Endothelial cell of umbilical vein (primary cell): ENCODE data around the gene TTL. TPM values are rescaled to one million over a fixed set of nuclear protein-coding genes. Genes with fewer than 3 reads are reported as not detected.

Source experiments
- BruUV-seq: library from RNA; stranded (reverse); fragments of 400-500 nt; replicated peaks from 2 replicates; lab custom pipeline; 2021; lab: Mats Ljungman, UMichigan
- CTCF ChIA-PET: fragments of 300-600, 350-600 bp; sonication (Branson Sonifier 250); formaldehyde crosslinking; loops from one replicate; lab custom pipeline; 2021; ENCODE audit warnings: antibody characterized with exemption, inconsistent platforms; lab: Charles Lee
- POLR2A ChIA-PET: fragments of 300-600, 350-600 bp; sonication (Branson Sonifier 250); formaldehyde crosslinking; loops from one replicate; lab custom pipeline; 2021; ENCODE audit warnings: antibody characterized with exemption, inconsistent platforms; lab: Charles Lee
- DNase-seq: peaks from one replicate; pipeline ENCODE4 v3.0.0-alpha.2; 2011; ENCODE audit warnings: low read depth, low spot score
- FAIRE-seq: peaks from 2 replicates; lab custom pipeline; 2011; peaks lifted over from hg19 to GRCh38; lab: Jason Lieb, UNC
- H2AFZ ChIP-seq: 2 replicates; pipeline ENCODE4 v1.6.0; 2012; ENCODE audit warnings: low read depth, low read length, control low read depth, inconsistent platforms
- H3K27ac ChIP-seq: 2 replicates; pipeline ENCODE4 v1.5.1; 2011; ENCODE audit warnings: low read depth, mild to moderate bottlenecking, control low read depth, low read length, moderate library complexity; ENCODE audit not compliant: insufficient read depth
- H3K27me3 ChIP-seq, 2 experiments: 2 replicates each; pipeline versions ENCODE4 v1.6.0 to v1.6.1; 2011; ENCODE audit warnings: low read length in 2 of 2, mixed read lengths in 1 of 2; ENCODE audit not compliant: control insufficient read depth in 2 of 2, insufficient read depth in 2 of 2
- H3K36me3 ChIP-seq, 2 experiments: 2 replicates in 1 of 2; 3 replicates in 1 of 2; pipeline ENCODE4 v1.5.1; 2011; ENCODE audit warnings: low read length in 2 of 2, mild to moderate bottlenecking in 1 of 2, moderate library complexity in 1 of 2; ENCODE audit not compliant: control insufficient read depth in 2 of 2, insufficient read depth in 2 of 2; ENCODE audit errors: extremely low read depth in 1 of 2
- H3K4me1 ChIP-seq: 3 replicates; pipeline ENCODE4 v1.5.1; 2011; ENCODE audit warnings: mild to moderate bottlenecking, low read length; ENCODE audit not compliant: control insufficient read depth, insufficient read depth; ENCODE audit errors: extremely low read depth
- H3K4me2 ChIP-seq: 2 replicates; pipeline ENCODE4 v1.6.1; 2011; ENCODE audit warnings: low read length, control low read depth, mixed read lengths; ENCODE audit not compliant: insufficient read depth
- H3K4me3 ChIP-seq, 3 experiments: fragments of 200-600 bp in 1 of 3; sonication (generic), shearing (Covaris generic) in 1 of 3; replicated peaks in 1 of 3; 2 replicates each; pipeline ENCODE4 v1.5.1; 2011 to 2016; ENCODE audit warnings: control low read depth in 3 of 3, low read length in 3 of 3, mild to moderate bottlenecking in 2 of 3, inconsistent platforms in 1 of 3, low read depth in 1 of 3, moderate library complexity in 1 of 3; ENCODE audit not compliant: insufficient read depth in 1 of 3
- H3K79me2 ChIP-seq: 2 replicates; pipeline ENCODE4 v1.6.0; 2012; ENCODE audit warnings: low read length, inconsistent platforms; ENCODE audit not compliant: control insufficient read depth, insufficient read depth
- H3K9ac ChIP-seq: replicated peaks from 2 replicates; pipeline ENCODE3; 2011; ENCODE audit warnings: low read length, control low read depth; ENCODE audit not compliant: insufficient read depth; ENCODE audit errors: extremely low read depth
- H3K9me1 ChIP-seq: replicated peaks from 3 replicates; pipeline ENCODE4 v1.6.0; 2011; ENCODE audit warnings: mild to moderate bottlenecking, low read length; ENCODE audit not compliant: control insufficient read depth, insufficient read depth; ENCODE audit errors: extremely low read depth
- H3K9me3 ChIP-seq: replicated peaks from 2 replicates; pipeline ENCODE4 v1.5.1; 2012; ENCODE audit warnings: low read length, inconsistent platforms; ENCODE audit not compliant: control insufficient read depth, insufficient read depth
- H4K20me1 ChIP-seq: replicated peaks from 2 replicates; pipeline ENCODE3; 2011; ENCODE audit warnings: mild to moderate bottlenecking, low read length; ENCODE audit not compliant: control insufficient read depth, insufficient read depth; ENCODE audit errors: extremely low read depth
- CTCF ChIP-seq, 2 donors: IDR thresholded peaks; 1 replicate in 1 of 2; 2 replicates in 1 of 2; pipeline ENCODE4 v1.5.1; 2011; ENCODE audit warnings: low read length in 2 of 2, mild to moderate bottlenecking in 2 of 2, moderate library complexity in 2 of 2, control low read depth in 1 of 2, inconsistent platforms in 1 of 2, low read depth in 1 of 2; ENCODE audit not compliant: insufficient read depth in 1 of 2; ENCODE audit errors: extremely low read depth in 1 of 2
- EZH2 ChIP-seq: IDR thresholded peaks from 2 replicates; pipeline ENCODE4 v1.6.1; 2012; ENCODE audit warnings: borderline replicate concordance, low read depth, mild to moderate bottlenecking, moderate library complexity, low read length, inconsistent platforms; ENCODE audit not compliant: severe bottlenecking
- FOS ChIP-seq: IDR thresholded peaks from 2 replicates; pipeline ENCODE4 v1.6.1; 2011; ENCODE audit warnings: mild to moderate bottlenecking, low read length, moderate library complexity, borderline replicate concordance; ENCODE audit not compliant: insufficient read depth
- GATA2 ChIP-seq: IDR thresholded peaks from 2 replicates; pipeline ENCODE4 v1.7.0; 2011; ENCODE audit warnings: low read depth, mild to moderate bottlenecking, moderate library complexity, mixed read lengths, low read length; ENCODE audit not compliant: insufficient read length, insufficient read depth
- JUN ChIP-seq: IDR thresholded peaks from 2 replicates; pipeline ENCODE4 v1.6.1; 2011; ENCODE audit warnings: borderline replicate concordance, low read depth; ENCODE audit not compliant: insufficient read length, insufficient read depth
- MAX ChIP-seq: IDR thresholded peaks from 2 replicates; pipeline ENCODE4 v1.6.1; 2011; ENCODE audit not compliant: insufficient read depth, insufficient read length
- MYC ChIP-seq: IDR thresholded peaks from one replicate; pipeline ENCODE4 v1.6.1; 2011; ENCODE audit warnings: mild to moderate bottlenecking, low read depth, low read length
- POLR2A ChIP-seq: IDR thresholded peaks from 2 replicates; pipeline ENCODE4 v1.6.1; 2012; ENCODE audit warnings: low read depth, mild to moderate bottlenecking, control low read depth, low read length
- POLR2AphosphoS5 ChIP-seq: IDR thresholded peaks from 2 replicates; pipeline ENCODE4 v1.6.1; 2012; ENCODE audit warnings: low read depth, mild to moderate bottlenecking, control low read depth, low read length, moderate library complexity; ENCODE audit not compliant: insufficient read depth
- dilution Hi-C: fragments of 300-500 bp; cut with MboI; formaldehyde crosslinking; loops from one replicate; pipeline ENCODE4 v1.15.0; 2019; ENCODE audit warnings: low sequenced_read_pairs; ENCODE audit not compliant: extremely low pct_ligation_motif_present
- intact Hi-C: fragments of 100-400 bp; cut with micrococcal nuclease; formaldehyde crosslinking; loops from one replicate; pipeline ENCODE4 v1.10.0; 2022
- polyA plus RNA-seq, 4 experiments: library from polyadenylated mRNA; depleted of rRNA in 3 of 4; stranded (reverse) in 3 of 4; unstranded in 1 of 4; fragments of >200 nt; gene quantifications; 2 replicates each; pipeline versions ENCODE4 v1.2.1 to v1.2.3, GENCODE V29; 2011 to 2012; ENCODE audit warnings: missing spikeins in 1 of 4
- total RNA-seq: library from RNA; stranded (reverse); gene quantifications from 2 replicates; pipeline ENCODE4 v1.2.3, GENCODE V29; 2021

TTL gene
- total and polyA plus RNA-seq, 2 donors (not counting 3 experiments of a cell fraction or from before 2014, with no cell fraction given) = 21.9 to 66.8 TPM

- Histone ChIP-seq H2AFZ (peak overlapping the region; percentile 51), H4K20me1 (no peaks in the 10 kb centered on the region), H3K36me3 (no peaks in the 10 kb centered on the region), H3K27me3 (no peaks in the 10 kb centered on the region), H3K9ac (peak overlapping the region; percentile 72), H3K4me2 (peak overlapping the region; percentile 75), H3K4me1 (peaks cover 12% of the 10 kb centered on the region), H3K9me1 (no peaks in the 10 kb centered on the region), H3K79me2 (no peaks in the 10 kb centered on the region), H3K4me3 (peak overlapping the region; percentile 1 to 78 (median 49)), H3K9me3 (no peaks in the 10 kb centered on the region), H3K27ac (peak overlapping the region; percentile 76)
- no peak for TF ChIP-seq MAX
- TF ChIP-seq JUN = no peak
- TF ChIP-seq POLR2A = no peak
- TF ChIP-seq FOS = no peak
- TF ChIP-seq POLR2AphosphoS5 = no peak
- TF ChIP-seq EZH2 = no peak
- no peak for TF ChIP-seq GATA2
- TF ChIP-seq MYC = no peak
- TF ChIP-seq CTCF (IDR thresholded peaks at IDR 0.05; ENCODE audit: extremely low read depth in 1 of 2, insufficient read depth in 1 of 2, low read depth in 1 of 2, low read length in 2 of 2) = no peak
- BruUV-seq = TSS peak; percentile 69
- POLR2A ChIA-PET = interaction anchor here (0.6 to 1.1 kb wide), 3 partner anchors 15 to 141 kb away, joined by 3 read pairs; partner anchors contain the start of gene SLC20A1
- DNase-seq (no peak), FAIRE-seq (no peak)
- intact Hi-C loops = loop anchor here (1.0 to 5.0 kb wide), 9 partner anchors 42 to 698 kb away; partner anchors contain the start of genes SLC20A1, TMEM87B and ZC3H6
- dilution Hi-C loops = no loop called here
- CTCF ChIA-PET = interaction anchor here (1.0 to 2.5 kb wide), 3 partner anchors 42 to 141 kb away, joined by 4 to 9 read pairs (median 4); no protein-coding TSS in a partner anchor
Observed at GRCh38 chr2:112584891-112585250, 102.9 kb downstream of the TTL start.
